Psoas muscle (tissue), 8 donors: ENCODE results near the gene RAB3D. TPM values are rescaled to one million over a fixed set of nuclear protein-coding genes. Genes with fewer than 3 reads are reported as not detected.
A peak's percentile ranks its signal among the peaks of the same experiment; 100 is the strongest.

Source experiments
- ATAC-seq, 4 donors: fragments of 200-7000 bp; cut with Tn5 transposase; one replicate each; pipeline ENCODE4 v1.9.1; 2020; ENCODE audit warnings: moderate library complexity in 3 of 4, mild to moderate bottlenecking in 2 of 4
- DNase-seq, 2 donors: peaks; one replicate each; pipeline ENCODE4 v3.0.0-alpha.2; 2020
- H3K27ac ChIP-seq: fragments of 200-600 bp; one replicate; pipeline ENCODE4 v1.8.0; 2022
- H3K27me3 ChIP-seq, 3 donors: fragments of 200-600 bp in 1 of 3; one replicate each; pipeline versions ENCODE4 v1.6.1 to v1.8.0; 2013 to 2022; ENCODE audit warnings: low read length in 2 of 3, mild to moderate bottlenecking in 2 of 3, moderate library complexity in 1 of 3; ENCODE audit not compliant: insufficient read depth in 3 of 3
- H3K36me3 ChIP-seq, 2 donors: fragments of 200-600 bp in 1 of 2; one replicate each; pipeline versions ENCODE4 v1.6.1 to v1.8.0; 2013 to 2022; ENCODE audit warnings: low read depth in 1 of 2, mild to moderate bottlenecking in 1 of 2, moderate library complexity in 1 of 2; ENCODE audit not compliant: insufficient read depth in 1 of 2
- H3K4me1 ChIP-seq: fragments of 200-600 bp; one replicate; pipeline ENCODE4 v1.8.0; 2022
- H3K4me3 ChIP-seq: fragments of 200-600 bp; one replicate; pipeline ENCODE4 v1.8.0; 2022; ENCODE audit warnings: mild to moderate bottlenecking
- H3K9me3 ChIP-seq: fragments of 200-600 bp; one replicate; pipeline ENCODE4 v1.8.0; 2022
- CTCF ChIP-seq: fragments of 200-600 bp; IDR thresholded peaks from one replicate; pipeline ENCODE4 v1.8.0; 2022; ENCODE audit warnings: antibody characterized with exemption
- WGBS, 3 donors: extraction: QIAGEN DNeasy Blood & Tissue Kit; methylation state at CpG; one replicate each; pipeline versions ENCODE4 v1.1.6 to v1.1.7; 2013; 5-methylcytosine and 5-hydroxymethylcytosine counted together
- intact Hi-C, 2 donors: fragments of 100-400 bp; cut with DNase I; formaldehyde crosslinking; loops; one replicate each; pipeline versions ENCODE4 v1.11.0 to v1.14.2; 2022
- polyA plus RNA-seq, 3 donors: library from polyadenylated mRNA; stranded (reverse); fragments of 200-250 nt; gene quantifications; one replicate each; pipeline ENCODE4 v1.2.3, GENCODE V29; 2013
- total RNA-seq, 4 donors: library from RNA; stranded (reverse); fragmentation: NEBNext Ultra II Directional in 2 of 4; extraction: Animal tissue kit (Norgen Biotek cat#: 25700) in 2 of 4; gene quantifications; one replicate each; pipeline versions ENCODE4 v1.2.1 to v1.2.4, GENCODE V29; 2021 to 2023
- donor health status: healthy with polysubstance abuse.
- donor health status: DM: no; HTN: no; CAD: no; lungs with moderate emphysema.
- donor health status: Bipolar disorder and iron deficiency.
- donor health status: healthy.
- donor health status: DM: yes; HTN: yes; CAD: no.
- donor health status: DM: no; HTN: no; CAD: no.
- donor health status: DM: no; HTN: no; CAD: no.
- donor health status: DM: yes; HTN: yes; CAD: no.

RAB3D gene
- total and polyA plus RNA-seq, 7 donors, result 1.1 to 5.6 (median 4.0) TPM

GRCh38 chr19:11291991-11292390 is 47.5 kb downstream of the RAB3D start:
- TF ChIP-seq CTCF, result no peak
- no peak for DNase-seq
- intact Hi-C loops, result loop anchor here (2.0 to 10.0 kb wide), 5 partner anchors 155 to 295 kb away; partner anchors contain the start of gene ELAVL3 (in 1 of the 2)
- Histone ChIP-seq H3K9me3 (no peaks in the 10 kb centered on the region), H3K27ac (no peak overlapping the region), H3K36me3 (no peaks in the 10 kb centered on the region), H3K4me3 (no peak overlapping the region), H3K4me1 (no peaks in the 10 kb centered on the region), H3K27me3 (peaks cover 0 to 39% (median 1%) of the 10 kb centered on the region in 3 donors)
- ATAC-seq, result no peak
- WGBS, 3 donors, result 65 to 69% (median 68%) methylated on average over 1 of the region's 1 CpG

- H3K36me3 ChIP-seq, result no peaks in the 10 kb centered on the region
- no peak overlapping the region for H3K27ac ChIP-seq
- no peaks in the 10 kb centered on the region for H3K9me3 ChIP-seq
- no peak overlapping the region for H3K4me3 ChIP-seq
- no peak for TF ChIP-seq CTCF
- H3K27me3 ChIP-seq, result peaks cover 0 to 39% (median 1%) of the 10 kb centered on the region in 3 donors
- WGBS, 3 donors, result 90 to 93% (median 93%) methylated on average over 7 of the region's 7 CpGs
- no peaks in the 10 kb centered on the region for H3K4me1 ChIP-seq
- no peak for DNase-seq
- ATAC-seq, result no peak
- intact Hi-C loops, result loop anchor here (5.0 to 10.0 kb wide), 4 partner anchors 156 to 293 kb away; partner anchors contain the start of gene ELAVL3 (in 1 of the 2)
Measured at GRCh38 chr19:11291415-11291814, 48.0 kb downstream of the RAB3D start.

- H3K27me3 ChIP-seq, result peaks cover 0 to 36% (median 1%) of the 10 kb centered on the region in 3 donors
- 81 to 89% (median 88%) methylated on average over 4 of the region's 4 CpGs for WGBS, 3 donors
- DNase-seq, result no peak
- H3K4me1 ChIP-seq, result no peaks in the 10 kb centered on the region
- H3K4me3 ChIP-seq, result no peak overlapping the region
- H3K27ac ChIP-seq, result no peak overlapping the region
- H3K36me3 ChIP-seq, result no peaks in the 10 kb centered on the region
- intact Hi-C loops, result loop anchor here (5.0 to 10.0 kb wide), 4 partner anchors 157 to 295 kb away; partner anchors contain the start of gene ELAVL3 (in 1 of the 2)
- TF ChIP-seq CTCF, result no peak
- H3K9me3 ChIP-seq, result no peaks in the 10 kb centered on the region
- no peak for ATAC-seq
Measured at GRCh38 chr19:11290256-11290655, 49.2 kb downstream of the RAB3D start.

GRCh38 chr19:11288349-11288748 is 51.1 kb downstream of the RAB3D start:
- H3K27ac ChIP-seq, result no peak overlapping the region
- no peaks in the 10 kb centered on the region for H3K9me3 ChIP-seq
- H3K27me3 ChIP-seq, result peaks cover 0 to 26% (median 0%) of the 10 kb centered on the region in 3 donors
- no peaks in the 10 kb centered on the region for H3K36me3 ChIP-seq
- peak; percentile 27 for TF ChIP-seq CTCF
- DNase-seq (no peak), ATAC-seq (no peak)
- no peaks in the 10 kb centered on the region for H3K4me1 ChIP-seq
- H3K4me3 ChIP-seq, result no peak overlapping the region
- intact Hi-C loops, result loop anchor here in 1 of 2 donors (5.0 kb wide), 1 partner anchor 46 kb away; no protein-coding TSS in a partner anchor
- WGBS, 3 donors, result 72 to 82% (median 81%) methylated on average over 7 of the region's 7 CpGs
